SK-N-SH (cell line): ENCODE measurements around the gene RSAD2. TPM values are rescaled to one million over a fixed set of nuclear protein-coding genes. Genes with fewer than 3 reads are reported as not detected.

Experiments
- CTCF ChIA-PET: fragments of 300-600, 350-600 bp; formaldehyde crosslinking; extraction: SDS; loops from one replicate; lab custom pipeline; 2021; lab: Yijun Ruan, JAX
- POLR2A ChIA-PET: fragments of 350-600 bp; sonication (Branson Sonifier 250); formaldehyde crosslinking; extraction: SDS; loops from one replicate; lab custom pipeline; 2020; ENCODE audit warnings: antibody characterized with exemption, inconsistent platforms; lab: Yijun Ruan, JAX
- DNase-seq: peaks from one replicate; pipeline ENCODE4 v3.0.0; 2012
- H2AFZ ChIP-seq: fragments of 200-600 bp; sonication (generic); 2 replicates; pipeline ENCODE4 v1.8.1; 2016; ENCODE audit warnings: antibody characterized with exemption, mild to moderate bottlenecking, low read depth
- H3F3A ChIP-seq: fragments of 200-600 bp; sonication (generic); replicated peaks from 2 replicates; pipeline ENCODE3; 2016; ENCODE audit warnings: antibody characterized with exemption, mild to moderate bottlenecking; ENCODE audit not compliant: insufficient read depth
- H3K27ac ChIP-seq, 2 experiments: fragments of 200-500 bp in 1 of 2; fragments of 200-600 bp in 1 of 2; sonication (Bioruptor generic) in 1 of 2; sonication (generic), shearing (Covaris generic) in 1 of 2; 2 replicates each; pipeline versions ENCODE4 v1.5.1 to v1.6.1; 2014 to 2016; ENCODE audit warnings: low read depth in 2 of 2, inconsistent platforms in 1 of 2, low read length in 1 of 2, mild to moderate bottlenecking in 1 of 2, mixed read lengths in 1 of 2
- H3K27me3 ChIP-seq: fragments of 200-600 bp; sonication (generic), shearing (Covaris generic); 2 replicates; pipeline ENCODE4 v1.6.1; 2016; ENCODE audit warnings: mixed run types; ENCODE audit not compliant: insufficient read depth
- H3K36me3 ChIP-seq, 2 experiments: fragments of 200-500 bp in 1 of 2; fragments of 200-600 bp in 1 of 2; sonication (Bioruptor generic) in 1 of 2; sonication (generic) in 1 of 2; replicated peaks in 1 of 2; 2 replicates each; pipeline versions ENCODE3 to v1.5.1; 2014 to 2016; ENCODE audit warnings: low read length in 1 of 2, mild to moderate bottlenecking in 1 of 2; ENCODE audit not compliant: insufficient read depth in 2 of 2, control insufficient read depth in 1 of 2
- H3K4me1 ChIP-seq, 2 experiments: fragments of 200-500 bp in 1 of 2; fragments of 200-600 bp in 1 of 2; sonication (Bioruptor generic) in 1 of 2; sonication (generic), shearing (Covaris generic) in 1 of 2; 2 replicates each; pipeline versions ENCODE4 v1.5.1 to v1.6.1; 2014 to 2016; ENCODE audit warnings: low read depth in 1 of 2, low read length in 1 of 2, mixed run types in 1 of 2; ENCODE audit not compliant: insufficient read depth in 2 of 2, control insufficient read depth in 1 of 2
- H3K4me2 ChIP-seq: fragments of 200-600 bp; sonication (generic), shearing (Covaris generic); 2 replicates; pipeline ENCODE4 v1.6.1; 2017; ENCODE audit warnings: mixed run types
- H3K4me3 ChIP-seq, 2 experiments: fragments of 200-500 bp in 1 of 2; fragments of 200-600 bp in 1 of 2; sonication (Bioruptor generic) in 1 of 2; sonication (generic), shearing (Covaris generic) in 1 of 2; 2 replicates each; pipeline versions ENCODE4 v1.5.1 to v1.8.1; 2014 to 2016; ENCODE audit warnings: low read depth in 2 of 2, inconsistent platforms in 1 of 2, low read length in 1 of 2, mild to moderate bottlenecking in 1 of 2, mixed read lengths in 1 of 2, moderate library complexity in 1 of 2
- H3K79me2 ChIP-seq: fragments of 200-600 bp; sonication (generic); 2 replicates; pipeline ENCODE4 v1.8.1; 2017; ENCODE audit warnings: mild to moderate bottlenecking; ENCODE audit not compliant: insufficient read depth
- H3K9ac ChIP-seq: fragments of 200-600 bp; sonication (generic); 2 replicates; pipeline ENCODE4 v1.6.1; 2017; ENCODE audit warnings: mixed run types
- H3K9me2 ChIP-seq: fragments of 200-600 bp; sonication (generic); 2 replicates; pipeline ENCODE4 v1.6.1; 2017; ENCODE audit warnings: mixed run types
- H3K9me3 ChIP-seq: fragments of 200-600 bp; sonication (generic); 2 replicates; pipeline ENCODE4 v1.6.1; 2017; ENCODE audit warnings: mixed run types, mild to moderate bottlenecking, moderate library complexity
- H4K20me1 ChIP-seq: fragments of 200-600 bp; sonication (generic); 2 replicates; pipeline ENCODE4 v1.6.1; 2017; ENCODE audit warnings: mild to moderate bottlenecking, mixed run types; ENCODE audit not compliant: insufficient read depth
- FOXJ3 ChIP-seq: sonication (generic); formaldehyde crosslinking; IDR thresholded peaks from 2 replicates; pipeline ENCODE4 v1.5.1; 2020; ENCODE audit warnings: mild to moderate bottlenecking, missing genetic modification reagents
- GABPA ChIP-seq: IDR thresholded peaks from 2 replicates; pipeline ENCODE4 v1.4.0; 2012; ENCODE audit warnings: low read depth, mild to moderate bottlenecking
- IRF3 ChIP-seq: fragments of 150-350 bp; IDR thresholded peaks from 2 replicates; pipeline ENCODE4 v1.6.1; 2016; ENCODE audit warnings: mild to moderate bottlenecking, low read depth, low read length
- JUND ChIP-seq: IDR thresholded peaks from 2 replicates; pipeline ENCODE4 v1.4.0; 2012
- MEF2A ChIP-seq: IDR thresholded peaks from 2 replicates; pipeline ENCODE4 v1.4.0; 2012; ENCODE audit warnings: low read depth, borderline replicate concordance
- NFIC ChIP-seq: IDR thresholded peaks from 2 replicates; pipeline ENCODE4 v1.4.0; 2012; ENCODE audit warnings: borderline replicate concordance
- NRF1 ChIP-seq: IDR thresholded peaks from 2 replicates; pipeline ENCODE4 v1.6.1; 2012; ENCODE audit warnings: low read depth, mild to moderate bottlenecking, low read length
- PBX3 ChIP-seq: IDR thresholded peaks from 2 replicates; pipeline ENCODE4; 2012
- POLR2AphosphoS5 ChIP-seq: IDR thresholded peaks from 2 replicates; pipeline ENCODE4 v1.6.1; 2012; ENCODE audit warnings: low read depth, low read length
- RCOR1 ChIP-seq: fragments of 150-350 bp; IDR thresholded peaks from 2 replicates; pipeline ENCODE4 v1.6.1; 2017; ENCODE audit warnings: antibody characterized with exemption, low read length
- RFX5 ChIP-seq: IDR thresholded peaks from 2 replicates; pipeline ENCODE4 v1.6.1; 2012; ENCODE audit warnings: mild to moderate bottlenecking, improper control_type of control experiment, low read length
- RXRA ChIP-seq: IDR thresholded peaks from 2 replicates; pipeline ENCODE4 v1.4.0; 2012; ENCODE audit warnings: low read depth, mild to moderate bottlenecking, borderline replicate concordance
- SIN3A ChIP-seq: IDR thresholded peaks from 2 replicates; pipeline ENCODE4 v1.6.1; 2012; ENCODE audit warnings: low read depth, mild to moderate bottlenecking, low read length, moderate library complexity, borderline replicate concordance
- USF2 ChIP-seq: fragments of 150-350 bp; IDR thresholded peaks from 2 replicates; pipeline ENCODE4 v1.6.1; 2017; ENCODE audit warnings: antibody characterized with exemption, low read length, low read depth, borderline replicate concordance
- YY1 ChIP-seq: IDR thresholded peaks from 2 replicates; pipeline ENCODE4 v1.4.0; 2012; ENCODE audit warnings: low read depth, mild to moderate bottlenecking
- ZBTB33 ChIP-seq: IDR thresholded peaks from 2 replicates; pipeline ENCODE4 v1.4.0; 2012; ENCODE audit warnings: low read depth, borderline replicate concordance
- WGBS: methylation state at CpG from one replicate; pipeline ENCODE4 v1.1.6; 2017; ENCODE audit warnings: low lambda C conversion rate; 5-methylcytosine and 5-hydroxymethylcytosine counted together
- polyA plus RNA-seq, 3 experiments: library from polyadenylated mRNA; depleted of rRNA; stranded (reverse); fragments of >200 nt; gene quantifications; 2 replicates each; pipeline ENCODE4 v1.2.3, GENCODE V29; 2012

RSAD2 gene
- polyA plus RNA-seq, 1 of the 3 experiments (the other 2 are of a cell fraction) = 0.35 TPM

GRCh38 chr2:6874032-6874431 lies 3.5 kb upstream of the RSAD2 start:
- Histone ChIP-seq H3K4me1 (peaks cover 0 to 5% of the 10 kb centered on the region in 2 experiments; a peak in 2 of 4 replicates), H3K9ac (no peak overlapping the region), H2AFZ (no peak overlapping the region), H3K9me3 (peaks cover 6% of the 10 kb centered on the region; the same call in 1 of the 2 replicates), H3K27ac (no peak overlapping the region), H4K20me1 (no peaks in the 10 kb centered on the region), H3K4me3 (no peak overlapping the region; a peak in 1 of 4 replicates), H3K79me2 (no peaks in the 10 kb centered on the region), H3F3A (no peaks in the 10 kb centered on the region), H3K9me2 (no peaks in the 10 kb centered on the region), H3K4me2 (no peak overlapping the region), H3K27me3 (no peaks in the 10 kb centered on the region), H3K36me3 (no peaks in the 10 kb centered on the region)
- POLR2A ChIA-PET = no interaction called here
- TF ChIP-seq POLR2AphosphoS5 = no peak
- TF ChIP-seq PBX3 = no peak
- no peak for TF ChIP-seq YY1
- no peak for TF ChIP-seq MEF2A
- TF ChIP-seq ZBTB33 = no peak
- no peak for TF ChIP-seq NRF1
- TF ChIP-seq FOXJ3 (CRISPR knock-in tag) = no peak
- no peak for TF ChIP-seq NFIC
- no peak for TF ChIP-seq RXRA
- no peak for TF ChIP-seq RCOR1
- TF ChIP-seq SIN3A = no peak
- no peak for TF ChIP-seq RFX5
- DNase-seq = no peak
- 72% methylated on average over 3 of the region's 3 CpGs for WGBS
- CTCF ChIA-PET = interaction anchor here (6.0 kb wide), 1 partner anchor 7 kb away, joined by 32 read pairs; the partner anchor contains the start of gene CMPK2

- ChIA-PET CTCF (interaction anchor here (4.7 to 6.0 kb wide), 2 partner anchors 10 to 20 kb away, joined by 24 to 32 read pairs; partner anchors contain the start of gene CMPK2), POLR2A (no interaction called here)
- TF ChIP-seq MEF2A = no peak
- no peak for TF ChIP-seq NRF1
- no peak for TF ChIP-seq JUND
- no peak for TF ChIP-seq POLR2AphosphoS5
- TF ChIP-seq RXRA = no peak
- no peak for TF ChIP-seq USF2
- no peak for TF ChIP-seq IRF3
- no peak for TF ChIP-seq RFX5
- TF ChIP-seq GABPA = no peak
- no peak for TF ChIP-seq RCOR1
- no peaks in the 10 kb centered on the region for H3F3A ChIP-seq
- no peaks in the 10 kb centered on the region for H3K27me3 ChIP-seq
- no peaks in the 10 kb centered on the region for H3K79me2 ChIP-seq
- H3K9me3 ChIP-seq = peaks cover 6% of the 10 kb centered on the region; the same call in 1 of the 2 replicates
- H4K20me1 ChIP-seq = no peaks in the 10 kb centered on the region
- 35% methylated on average over 1 of the region's 1 CpG for WGBS
- no peaks in the 10 kb centered on the region for H3K9me2 ChIP-seq
- no peak overlapping the region for H3K27ac ChIP-seq
- DNase-seq = no peak
- peaks cover 0 to 5% of the 10 kb centered on the region in 2 experiments; a peak in 2 of 4 replicates for H3K4me1 ChIP-seq
- no peaks in the 10 kb centered on the region for H3K36me3 ChIP-seq
- no peak overlapping the region for H3K9ac ChIP-seq
- no peak overlapping the region for H3K4me2 ChIP-seq
- no peak overlapping the region for H2AFZ ChIP-seq
- no peak overlapping the region for H3K4me3 ChIP-seq
Measured at GRCh38 chr2:6876309-6876708, 1.3 kb upstream of the RSAD2 start.
